HG02759 (cell line): Measurements from ENCODE around the gene ATP8B4.

Experiments
- ATAC-seq: cut with Tn5 transposase; IDR thresholded peaks from one replicate; pipeline ENCODE4 v1.9.1; 2021; ENCODE audit warnings: mild to moderate bottlenecking, moderate library complexity; ENCODE audit not compliant: unreplicated experiment

ATP8B4 gene

GRCh38 chr15:50024281-50024680 lies 94.8 kb downstream of the ATP8B4 start:
- ATAC-seq: no peak

- no peak for ATAC-seq
Measured at GRCh38 chr15:50018491-50018890, 100.5 kb downstream of the ATP8B4 start.

GRCh38 chr15:50017522-50017921 lies 101.5 kb downstream of the ATP8B4 start:
- no peak for ATAC-seq

GRCh38 chr15:50016951-50017350 lies 102.1 kb downstream of the ATP8B4 start:
- ATAC-seq: no peak

- ATAC-seq: no peak
Measured at GRCh38 chr15:50012790-50013189, 106.2 kb downstream of the ATP8B4 start.

- no peak for ATAC-seq
Measured at GRCh38 chr15:50009634-50010033, 109.4 kb downstream of the ATP8B4 start.

DNA sequence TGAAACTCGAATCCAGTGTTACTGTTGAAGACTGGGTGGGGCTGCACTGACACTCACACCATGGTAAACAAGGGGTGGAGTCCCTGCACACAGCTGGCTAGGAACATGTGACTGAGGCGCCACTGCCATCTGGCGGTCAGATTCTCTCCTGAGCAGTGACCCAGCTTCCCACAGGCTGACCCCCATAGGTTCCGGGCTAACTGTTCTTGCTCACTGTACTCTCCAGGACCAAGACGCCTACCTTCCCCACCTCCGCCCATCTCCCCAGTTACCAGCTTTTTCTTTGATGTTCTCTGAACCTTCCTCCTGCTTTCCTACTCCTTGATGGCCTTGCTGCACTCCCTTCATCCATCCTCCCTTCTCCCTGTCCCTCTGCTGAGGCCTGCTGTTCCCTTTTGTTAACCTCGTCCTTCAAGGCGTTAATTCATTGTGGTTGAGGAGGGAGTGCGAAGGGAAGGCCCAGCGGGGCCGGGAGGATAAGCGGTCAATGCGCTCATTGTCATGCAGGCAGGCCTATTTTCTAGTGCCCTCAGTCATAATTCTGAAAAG lies 115.2 kb downstream of the ATP8B4 start:
- peak; percentile 100 for ATAC-seq

GRCh38 chr15:49991587-49991986 lies 127.4 kb downstream of the ATP8B4 start:
- ATAC-seq: no peak

GRCh38 chr15:49990835-49991545 lies 128.0 kb downstream of the ATP8B4 start:
- ATAC-seq: no peak

DNA sequence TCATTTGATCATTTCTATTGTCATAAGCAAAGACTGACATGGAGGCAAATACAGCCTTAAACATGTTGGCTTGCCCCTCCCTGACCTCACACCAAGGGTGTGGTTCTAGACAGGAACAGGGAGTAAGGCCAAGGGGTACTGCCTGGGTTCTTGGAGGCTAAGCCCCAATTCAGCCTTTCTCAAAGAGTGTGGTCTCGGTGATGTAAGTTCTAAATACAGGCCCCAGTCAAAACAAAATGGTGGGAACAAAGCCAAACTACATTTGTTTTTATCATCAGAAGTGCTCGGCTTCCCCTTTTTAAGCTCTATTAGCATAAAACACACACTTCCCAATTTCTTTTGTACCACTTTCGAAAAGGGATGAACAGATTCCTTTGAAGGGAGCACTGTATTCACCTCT lies 129.5 kb downstream of the ATP8B4 start:
- ATAC-seq: no peak

DNA sequence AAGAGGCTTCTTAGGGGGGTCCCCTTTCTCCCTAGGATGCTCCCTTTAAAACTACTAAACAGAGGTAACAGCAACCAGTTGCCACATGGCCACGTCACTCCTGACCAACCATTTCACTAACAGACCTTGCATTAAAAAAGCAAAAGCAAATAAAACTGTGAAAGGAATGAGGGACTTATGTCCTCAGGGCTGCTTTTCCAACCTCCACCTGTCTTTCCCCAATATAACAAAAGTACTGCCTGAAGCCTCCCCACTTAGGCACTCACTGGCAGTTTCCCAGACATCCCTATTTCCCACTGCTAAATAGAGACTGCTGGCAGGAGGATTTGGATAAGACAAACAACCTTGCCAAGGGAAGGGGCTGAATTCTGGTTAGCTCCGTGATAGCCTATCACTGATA lies 130.3 kb downstream of the ATP8B4 start:
- ATAC-seq: no peak

DNA sequence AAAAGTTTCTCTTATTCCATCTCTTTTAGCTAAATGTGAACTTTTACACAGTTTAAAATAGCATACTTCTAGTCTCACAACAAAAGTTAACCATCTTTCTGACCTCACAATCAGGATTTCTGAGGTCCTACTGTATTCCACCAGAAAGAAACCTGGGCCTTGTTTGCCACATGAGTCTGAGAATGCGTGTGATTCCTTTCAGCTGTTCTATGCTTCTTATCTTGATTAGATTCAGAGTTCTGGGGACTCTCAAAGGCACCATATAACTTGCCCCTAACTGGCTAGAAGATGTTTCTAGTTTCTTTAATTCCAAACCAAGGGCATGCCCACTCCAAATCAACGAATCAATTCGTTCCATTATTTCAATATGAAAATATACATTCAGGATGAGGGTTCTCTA lies 131.1 kb downstream of the ATP8B4 start:
- no peak for ATAC-seq

GRCh38 chr15:49987198-49987785 lies 131.7 kb downstream of the ATP8B4 start:
- ATAC-seq: no peak

DNA sequence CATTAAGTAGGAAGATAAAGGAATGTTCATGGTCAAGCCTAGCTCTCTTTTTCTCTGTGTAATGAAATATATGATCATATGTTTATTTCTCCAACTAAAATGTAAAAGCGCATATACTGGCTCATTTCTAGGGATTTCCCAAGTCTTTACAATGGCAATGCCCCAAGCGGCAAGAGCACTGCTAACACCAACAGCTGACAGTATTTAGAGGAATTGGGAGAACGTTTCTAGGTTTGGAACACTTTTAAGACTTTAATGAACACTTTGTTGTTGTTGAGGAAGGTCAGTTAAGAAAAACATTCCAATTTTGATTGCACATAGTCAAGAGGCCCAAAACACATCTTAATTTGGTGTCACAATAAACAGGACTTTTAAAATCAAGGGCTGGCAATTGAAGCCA lies 132.7 kb downstream of the ATP8B4 start:
- no peak for ATAC-seq

- ATAC-seq: no peak
Measured at GRCh38 chr15:49985463-49985862, 133.6 kb downstream of the ATP8B4 start.

GRCh38 chr15:49984436-49984835 lies 134.6 kb downstream of the ATP8B4 start:
- no peak for ATAC-seq

DNA sequence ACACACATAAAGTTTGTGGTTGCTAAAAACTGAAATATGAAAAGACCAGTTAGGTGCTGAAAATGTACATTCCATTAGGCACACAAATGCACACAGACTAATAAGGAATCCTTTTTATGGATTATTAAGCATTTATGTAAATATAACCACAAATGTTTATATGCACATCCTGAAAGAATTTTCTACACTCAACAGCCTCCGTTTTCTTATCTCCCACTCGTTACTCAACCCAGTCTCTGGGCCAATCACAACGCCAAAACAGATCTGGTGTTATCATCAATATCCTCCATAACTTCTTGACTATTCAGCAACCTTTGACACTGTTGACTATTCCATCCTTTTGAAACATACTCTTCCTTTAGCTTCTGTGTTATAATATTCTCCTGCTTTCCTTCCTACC lies 136.4 kb downstream of the ATP8B4 start:
- no peak for ATAC-seq

DNA sequence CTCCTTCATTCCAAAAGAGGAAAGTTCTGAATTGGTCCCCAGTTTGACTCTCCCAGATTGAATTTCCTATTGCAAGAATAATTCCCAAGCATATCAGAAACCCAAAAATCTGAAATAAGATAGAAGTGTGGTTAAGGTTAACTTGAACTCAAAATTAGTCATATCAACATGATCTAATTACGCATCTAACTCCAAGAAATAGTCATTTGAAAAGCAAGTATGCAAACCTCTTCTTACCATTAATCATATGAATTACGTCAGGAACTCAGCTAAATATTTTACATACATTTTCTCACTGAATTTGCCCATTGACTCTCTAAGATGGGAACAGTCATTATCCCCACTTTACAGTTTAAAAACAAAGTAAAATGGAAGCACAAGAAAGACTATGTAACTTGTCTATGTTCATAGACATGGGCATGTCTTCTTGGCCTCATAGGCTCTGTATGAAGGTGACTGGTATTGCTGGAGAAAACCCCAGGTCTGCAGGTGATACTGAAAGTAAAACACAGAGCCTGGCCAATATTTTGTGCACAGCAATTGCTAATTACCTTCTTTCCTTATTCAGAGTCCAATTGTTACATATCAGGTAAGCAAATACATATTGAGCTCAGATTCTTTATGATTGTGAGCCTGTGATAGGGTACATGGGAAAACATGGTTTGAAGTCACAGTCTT lies 139.2 kb downstream of the ATP8B4 start:
- no peak for ATAC-seq

GRCh38 chr15:49978121-49978520 lies 140.9 kb downstream of the ATP8B4 start:
- no peak for ATAC-seq

GRCh38 chr15:49977306-49977705 lies 141.7 kb downstream of the ATP8B4 start:
- ATAC-seq: no peak

DNA sequence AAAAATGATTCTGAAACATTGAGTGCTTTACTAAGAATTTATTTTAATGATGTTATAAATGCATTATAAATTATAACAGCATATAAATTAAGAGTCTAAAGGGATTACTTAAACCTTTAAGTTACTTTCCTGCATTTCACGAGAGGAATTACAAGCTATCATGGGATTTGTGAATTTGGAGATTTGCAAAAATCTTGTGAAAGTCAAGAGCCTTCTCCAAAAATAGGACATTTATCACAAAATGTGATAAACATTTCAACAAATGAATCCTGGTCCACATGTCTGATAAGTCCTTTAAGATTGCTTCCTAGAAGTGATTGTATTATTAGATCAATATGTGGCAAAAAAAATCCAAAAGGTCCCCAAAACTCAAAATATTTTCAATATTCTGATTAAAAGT lies 154.5 kb downstream of the ATP8B4 start:
- ATAC-seq: no peak

DNA sequence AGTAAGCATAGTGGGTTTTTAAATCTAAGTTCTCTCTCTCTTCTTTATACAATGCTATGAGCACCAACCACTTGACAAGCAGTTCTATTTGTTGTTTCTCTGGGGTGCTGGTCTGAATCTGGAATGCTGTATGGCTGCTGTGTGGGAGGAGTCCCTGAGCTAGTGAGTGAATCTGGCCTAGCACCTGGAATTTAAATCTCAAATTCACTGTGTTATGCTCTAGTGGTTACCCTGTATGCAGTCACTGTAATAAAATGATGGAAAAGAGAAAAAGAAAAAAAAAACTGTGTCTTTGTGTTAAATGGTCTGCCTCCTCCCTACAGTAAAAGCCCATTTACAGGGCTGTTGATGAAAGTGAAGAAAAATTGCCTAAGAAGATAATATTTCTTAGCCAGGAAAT lies 155.0 kb downstream of the ATP8B4 start:
- ATAC-seq: no peak
